Right hindlimb (tissue), 1 donor: ENCODE measurements around the gene EEF2KMT.
"Not testable (repeated sequence)": the region's sequence is repeated elsewhere in the genome, so short reads cannot be mapped to it uniquely, and the experiment has no call there.

Source experiments
- DNase-seq: peaks from one replicate; pipeline ENCODE4 v3.0.0-alpha.2; 2018

The EEF2KMT gene

DNA sequence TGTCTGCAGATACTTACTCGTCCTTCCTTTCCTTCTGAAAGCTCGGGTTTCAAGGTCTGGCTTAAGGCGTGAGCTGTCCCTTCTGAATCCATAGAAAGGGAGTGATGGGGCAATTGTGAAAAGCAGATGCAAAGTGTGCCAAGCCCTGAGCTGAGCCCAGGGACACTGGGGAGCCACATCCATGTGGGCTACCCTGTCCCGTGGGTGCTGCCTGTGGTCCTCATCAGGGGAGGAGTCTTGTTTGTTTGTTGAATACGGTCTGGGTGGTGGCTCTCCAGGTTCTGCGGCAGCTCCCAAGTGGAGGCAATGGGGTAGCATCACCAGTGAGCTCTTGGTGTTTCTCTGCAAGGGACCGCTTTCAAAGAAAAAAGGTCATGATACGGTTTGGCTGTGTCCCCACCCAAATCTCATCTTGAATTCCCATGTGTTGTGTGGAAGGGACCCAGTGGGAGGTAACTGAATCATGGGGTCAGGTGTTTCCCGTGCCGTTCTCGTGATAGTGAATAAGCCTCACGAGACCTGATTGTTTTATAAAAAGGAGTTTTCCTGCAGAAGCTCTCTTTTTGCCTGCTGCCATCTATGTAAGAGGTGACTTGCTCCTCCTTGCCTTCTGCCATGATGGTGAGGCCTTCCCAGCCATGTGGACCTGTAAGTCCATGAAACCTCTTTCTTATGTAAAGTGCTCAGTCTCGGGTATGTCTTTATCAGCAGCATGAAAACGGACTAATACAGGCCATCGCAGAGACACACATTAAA is 27.0 kb downstream of the EEF2KMT start:
- no peak for DNase-seq

DNA sequence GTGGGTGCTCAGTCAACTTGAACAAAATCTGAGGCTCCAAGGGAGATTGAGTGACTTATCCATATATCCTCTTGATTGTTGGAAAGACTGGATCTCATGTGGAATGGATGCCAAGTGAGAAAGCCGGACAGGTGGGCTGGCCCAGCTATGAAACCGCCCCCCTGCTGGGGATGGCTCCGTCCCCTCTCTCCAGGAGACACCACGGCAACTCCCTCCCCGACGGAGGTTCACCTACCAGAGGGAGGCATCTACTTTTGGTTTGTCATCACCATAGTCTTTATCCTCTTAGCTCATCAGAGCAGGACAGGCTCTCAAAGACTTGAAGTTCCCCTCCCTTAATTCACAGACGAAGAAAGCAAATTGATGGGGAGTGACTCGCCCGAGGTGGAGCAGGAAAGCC is 27.7 kb downstream of the EEF2KMT start:
- no peak for DNase-seq

DNA sequence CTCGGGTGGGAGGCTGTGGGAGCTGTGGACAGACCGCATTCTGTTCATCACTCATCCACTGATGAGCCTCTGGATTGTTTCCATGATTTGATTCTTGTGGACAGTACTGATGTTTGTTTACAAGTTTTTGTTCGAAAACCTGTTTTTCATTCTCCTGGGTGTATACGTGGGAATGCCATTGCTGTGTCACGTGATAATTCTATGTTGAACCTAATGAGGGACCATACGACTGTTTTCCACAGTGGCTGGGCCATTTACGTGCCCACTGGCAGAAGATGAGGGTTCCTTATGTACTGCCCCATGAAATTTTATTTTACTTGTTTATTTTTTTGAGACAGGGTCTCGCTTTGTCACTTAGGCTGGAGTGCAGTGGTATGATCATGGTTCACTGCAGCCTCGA is 28.5 kb downstream of the EEF2KMT start:
- DNase-seq: no peak

DNA sequence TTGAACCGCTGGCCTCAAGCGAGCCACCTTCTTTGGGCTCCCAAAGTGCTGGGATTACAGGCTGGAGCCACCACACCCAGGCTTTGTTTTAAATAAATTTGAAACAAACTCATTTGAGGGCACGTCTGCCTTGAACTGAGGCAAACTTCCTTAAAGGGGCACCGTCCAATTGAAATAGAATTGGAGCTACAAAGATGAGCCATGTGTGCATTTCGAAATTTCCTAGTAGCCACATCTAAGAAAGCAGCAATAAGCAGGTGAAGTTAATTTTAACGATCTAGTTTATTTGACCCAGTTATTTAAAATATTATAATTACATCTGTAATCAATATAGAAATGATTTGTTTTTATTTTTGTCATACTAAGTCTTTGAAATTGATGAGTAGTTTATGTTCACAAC is 31.1 kb downstream of the EEF2KMT start:
- DNase-seq: no peak

DNA sequence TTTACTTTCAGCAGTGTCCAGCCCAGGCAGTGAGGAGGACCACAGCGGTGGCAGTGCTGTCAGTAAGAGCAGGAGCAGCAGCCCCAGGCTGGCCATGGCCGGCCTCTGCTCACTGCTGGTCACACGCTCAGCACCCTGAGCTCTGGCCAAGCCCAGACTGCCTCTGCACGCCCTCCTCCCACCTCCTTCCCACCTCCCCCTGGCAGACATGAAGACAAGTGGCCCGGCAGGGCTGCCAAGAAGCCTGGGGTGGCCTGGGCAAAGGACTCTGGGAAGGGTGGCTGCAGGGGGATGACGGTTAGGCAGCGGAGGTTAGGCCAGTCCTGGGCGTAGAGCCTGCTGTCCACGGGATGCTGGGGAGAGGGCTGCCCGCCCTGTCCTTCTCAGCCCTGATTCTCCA is 31.8 kb downstream of the EEF2KMT start, which contains the start of gene C16orf89:
TSS of gene C16orf89 (minus strand) at position 144 of the 400 bp plus-strand sequence. CDS start at position 96, 48 bp downstream.
- no peak for DNase-seq

DNA sequence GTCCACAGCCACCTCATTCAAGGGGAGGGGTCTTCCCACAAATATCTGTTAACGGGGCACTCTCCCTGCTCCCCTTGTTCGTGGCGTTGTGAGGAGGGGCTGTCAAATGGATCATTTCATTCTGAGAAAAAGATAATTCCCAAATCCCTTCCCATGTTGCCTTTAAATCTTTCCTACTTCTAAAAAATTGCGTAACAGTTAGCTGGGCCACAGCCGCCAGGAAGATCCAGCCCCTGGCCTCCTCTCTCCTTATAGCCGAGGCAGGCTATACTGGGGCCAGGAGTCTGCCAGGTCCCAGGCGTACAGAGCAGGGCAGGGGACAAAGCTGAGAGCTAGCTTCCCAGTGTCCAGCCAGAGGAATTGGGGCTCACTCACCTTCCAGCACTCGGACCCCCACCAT is 32.3 kb downstream of the EEF2KMT start:
- no peak for DNase-seq

DNA sequence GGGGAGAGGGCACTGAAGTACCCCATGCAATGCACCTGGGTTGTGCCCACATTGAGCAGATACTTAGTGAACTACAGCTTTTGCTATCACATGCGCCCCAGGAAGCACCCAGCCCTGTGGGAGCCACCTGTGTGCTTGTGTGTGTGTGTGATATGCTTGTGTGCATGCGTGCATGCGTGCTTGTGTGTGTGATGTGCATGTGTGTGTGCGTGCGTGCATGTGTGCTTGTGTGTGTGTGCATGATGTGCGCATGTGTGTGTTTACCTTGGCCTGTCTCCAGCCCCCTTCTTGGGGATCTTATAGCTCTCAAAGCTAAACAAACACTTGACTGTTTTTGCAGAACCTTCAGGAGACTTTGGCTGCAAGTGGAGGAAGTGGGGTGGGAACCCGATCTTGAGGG is 32.7 kb downstream of the EEF2KMT start:
- DNase-seq: no peak

DNA sequence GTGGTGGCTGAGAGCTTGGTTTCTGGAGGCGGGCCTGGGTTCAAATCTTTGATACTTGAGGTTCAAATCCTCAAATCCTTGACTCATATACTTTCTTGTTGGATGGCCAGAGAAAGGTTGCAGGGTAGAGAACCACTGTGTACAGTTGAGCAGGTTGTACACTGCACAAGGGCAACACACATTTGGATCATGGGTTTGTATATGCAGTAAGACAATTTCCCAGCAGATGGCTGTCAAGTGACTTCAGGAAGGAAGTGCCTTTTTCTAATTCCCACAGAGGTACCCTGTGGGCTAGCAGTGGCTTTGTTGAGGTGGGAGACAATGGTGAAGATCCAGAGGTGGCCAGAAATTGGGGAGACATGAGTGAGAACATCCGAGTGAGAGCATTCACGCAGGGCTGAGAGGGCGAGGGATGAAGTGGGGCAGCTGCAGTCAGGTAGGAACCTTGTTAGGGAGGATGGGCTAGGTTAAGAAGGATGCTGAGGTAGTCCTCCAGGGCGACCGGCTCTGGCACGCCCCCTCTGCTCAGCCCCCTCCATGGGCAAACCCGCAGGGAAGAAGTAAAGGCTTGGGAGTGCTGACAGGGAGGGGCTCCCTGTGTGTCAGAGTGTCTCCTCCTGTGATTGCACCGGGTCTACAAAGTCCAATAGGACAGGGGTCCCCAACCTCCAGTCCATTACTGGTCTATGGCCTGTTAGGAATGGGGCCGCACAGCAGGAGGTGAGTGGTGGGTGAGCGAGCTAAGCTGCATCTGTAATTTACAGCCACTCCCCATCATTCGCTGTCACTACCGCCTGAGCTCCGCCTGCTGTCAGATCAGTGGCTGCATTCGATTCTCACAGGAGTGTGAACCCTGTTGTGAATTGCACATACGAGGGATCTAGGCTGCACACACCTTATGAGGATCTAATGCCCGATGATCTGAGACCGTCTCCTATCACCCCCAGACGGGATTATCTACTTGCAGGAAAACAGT is 34.5 kb downstream of the EEF2KMT start:
- no peak for DNase-seq

DNA sequence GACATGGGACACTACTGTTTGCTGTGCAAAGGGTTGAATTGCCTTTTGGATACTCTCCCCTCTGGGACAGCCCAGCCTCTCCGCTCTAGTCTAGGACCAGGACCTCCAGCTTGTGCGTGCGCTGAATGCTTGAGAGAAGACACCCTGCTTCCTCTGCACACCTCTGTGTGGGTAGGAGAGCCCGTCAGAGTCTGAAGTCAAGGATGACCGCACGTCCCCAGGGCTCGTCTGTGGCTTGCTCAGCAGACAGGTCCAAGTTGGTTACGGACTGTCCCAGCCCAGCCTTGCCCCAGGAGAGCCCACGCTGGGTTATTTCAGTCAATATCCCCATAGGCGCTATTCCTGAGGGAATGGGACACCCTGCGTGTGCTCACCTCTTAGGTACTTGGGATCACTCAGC is 35.5 kb downstream of the EEF2KMT start:
- no peak for DNase-seq

DNA sequence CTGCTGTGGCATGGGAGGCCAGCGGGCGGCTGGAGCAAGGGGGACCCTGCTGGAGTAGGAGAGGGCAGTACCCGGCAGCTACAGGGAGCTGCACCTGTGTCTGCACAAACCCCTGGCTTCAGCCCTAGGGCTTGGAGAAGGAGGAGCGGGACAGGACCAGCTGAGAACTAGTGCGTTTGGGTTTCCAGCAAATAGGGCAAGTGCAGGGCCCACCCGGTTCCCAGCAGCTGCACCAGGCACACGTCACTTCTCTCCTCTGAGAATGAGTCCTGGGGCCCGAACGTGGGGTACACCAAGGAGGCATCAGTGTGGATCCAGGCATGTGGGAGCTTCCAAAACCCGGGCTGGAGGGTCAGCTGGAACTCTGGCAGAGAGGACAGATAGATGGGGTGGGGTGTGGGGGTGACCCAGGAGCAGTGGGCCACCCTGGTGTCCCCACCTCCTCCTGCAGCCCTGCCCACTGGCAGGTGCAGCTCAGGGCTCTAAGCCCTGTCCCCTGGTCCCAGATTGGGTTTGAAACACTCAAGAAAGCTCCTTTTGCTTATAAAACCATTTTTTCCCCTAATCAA is 37.4 kb downstream of the EEF2KMT start:
- DNase-seq: no peak

DNA sequence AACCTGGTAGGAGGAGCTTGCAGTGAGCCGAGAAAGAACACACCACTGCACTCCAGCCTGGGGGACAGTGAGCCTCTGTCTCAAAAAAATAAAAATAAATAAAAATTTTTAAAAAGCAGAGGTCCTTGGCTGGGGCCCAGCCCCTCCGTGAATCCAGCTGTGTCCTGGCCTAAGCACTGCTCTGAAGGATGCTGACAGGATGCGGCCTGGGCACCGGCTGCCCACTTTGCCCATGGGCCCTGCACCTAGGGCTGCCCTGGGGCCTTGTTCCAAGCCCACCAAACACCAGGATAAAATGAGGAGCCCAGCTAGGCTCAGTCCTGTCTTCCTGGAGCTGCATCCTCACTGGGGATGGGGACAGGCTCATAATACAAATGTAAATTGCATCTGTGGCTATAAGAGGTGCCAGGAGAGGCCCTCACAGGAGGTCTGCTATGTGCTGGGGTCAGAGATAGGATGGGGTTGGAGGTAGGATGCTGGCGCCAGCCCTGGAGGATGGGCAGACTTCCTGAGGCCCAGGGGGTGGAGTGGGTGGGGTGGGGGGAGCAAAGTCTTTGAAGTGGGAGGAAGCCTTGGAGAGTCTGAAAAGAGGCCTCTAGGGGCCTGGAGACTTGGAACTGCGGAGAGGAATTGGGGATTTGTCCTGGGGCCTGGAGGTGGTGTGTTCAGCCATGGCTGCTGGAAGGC is 38.1 kb downstream of the EEF2KMT start:
- DNase-seq: no peak

DNA sequence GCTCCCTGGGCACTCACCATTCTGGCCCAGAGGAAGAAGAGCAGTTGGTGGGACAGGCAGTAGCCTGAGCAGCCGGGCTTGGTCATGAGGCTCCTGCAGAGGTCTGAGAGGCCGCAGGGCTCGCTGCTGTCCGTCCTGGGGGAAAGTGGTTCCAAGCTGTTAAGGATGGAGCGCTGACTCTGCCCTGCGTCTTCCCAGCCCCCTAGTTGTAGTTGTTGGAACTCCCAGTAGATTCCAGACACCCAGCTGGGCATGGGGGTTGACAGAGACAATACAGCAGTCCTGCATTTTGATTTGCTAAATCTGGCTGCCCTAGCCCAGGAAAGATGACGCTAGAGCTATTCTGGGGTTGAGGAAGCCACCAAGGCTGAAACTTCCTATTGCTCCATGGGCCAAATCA is 39.1 kb downstream of the EEF2KMT start:
- no peak for DNase-seq

DNA sequence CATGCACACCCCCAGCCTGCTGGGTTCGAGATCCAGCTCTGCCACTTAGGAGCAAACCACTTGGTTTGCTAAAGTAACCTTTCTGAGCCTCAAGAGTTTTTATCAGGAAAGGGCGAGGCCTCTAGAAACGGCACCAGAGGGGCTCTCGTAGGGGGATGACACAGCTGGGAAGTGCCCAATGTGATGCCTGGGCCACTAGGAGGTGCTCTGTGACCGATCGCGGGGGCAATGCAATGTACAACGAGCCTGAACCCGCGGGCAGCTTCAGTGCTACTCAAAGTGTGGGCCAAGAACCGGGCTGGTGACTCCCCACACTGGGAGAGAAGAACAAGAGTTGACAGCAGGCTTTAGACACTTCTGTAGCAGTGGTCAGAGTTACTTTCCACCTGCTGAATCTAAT is 41.2 kb downstream of the EEF2KMT start:
- no peak for DNase-seq

DNA sequence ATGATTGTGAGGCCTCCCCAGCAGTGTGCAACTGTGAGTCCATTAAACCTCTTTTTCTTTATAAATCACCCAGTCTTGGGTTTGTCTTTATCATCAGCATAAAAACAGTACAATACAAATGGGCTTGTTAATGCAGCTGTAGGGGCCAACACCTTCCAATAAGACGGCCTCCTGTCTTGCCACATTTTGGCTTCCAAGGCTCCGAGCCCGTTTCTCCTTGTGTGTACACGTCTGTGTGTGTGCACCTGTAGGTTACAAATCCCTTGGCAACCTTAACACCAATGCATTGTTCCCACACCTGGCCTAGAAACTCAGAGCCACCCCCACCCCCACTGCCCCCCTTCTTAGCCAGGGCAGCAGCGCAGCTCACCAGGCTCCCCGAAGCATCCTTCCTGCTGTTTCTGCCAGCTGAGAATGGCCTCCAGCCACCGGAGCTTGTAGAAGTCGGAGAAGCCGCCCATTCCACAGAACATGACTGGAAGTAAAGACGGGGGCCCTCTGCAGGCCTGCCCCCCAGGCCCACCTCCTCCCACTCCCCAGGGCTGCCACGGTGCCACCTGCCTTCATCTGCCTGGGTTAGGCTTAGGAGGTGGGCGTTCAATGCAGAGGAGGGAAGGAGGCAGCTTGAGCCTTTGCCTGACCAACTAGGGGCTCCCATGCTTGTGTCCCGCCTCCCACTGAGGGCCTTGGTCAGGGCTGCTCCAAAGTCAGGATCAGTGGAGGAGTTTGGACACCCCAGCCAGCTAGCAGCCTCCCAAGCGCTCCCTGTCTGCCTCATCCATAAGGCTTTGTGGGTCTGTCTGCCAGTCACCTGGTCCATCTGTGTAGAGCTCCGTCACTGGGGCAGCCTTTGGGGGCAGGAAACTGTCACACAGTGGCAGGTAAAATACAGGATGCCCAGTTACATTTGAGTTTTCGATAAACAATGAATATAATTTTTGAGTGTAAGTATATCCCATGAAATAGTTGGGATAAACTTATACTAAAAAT is 42.4 kb downstream of the EEF2KMT start:
- DNase-seq: no peak

DNA sequence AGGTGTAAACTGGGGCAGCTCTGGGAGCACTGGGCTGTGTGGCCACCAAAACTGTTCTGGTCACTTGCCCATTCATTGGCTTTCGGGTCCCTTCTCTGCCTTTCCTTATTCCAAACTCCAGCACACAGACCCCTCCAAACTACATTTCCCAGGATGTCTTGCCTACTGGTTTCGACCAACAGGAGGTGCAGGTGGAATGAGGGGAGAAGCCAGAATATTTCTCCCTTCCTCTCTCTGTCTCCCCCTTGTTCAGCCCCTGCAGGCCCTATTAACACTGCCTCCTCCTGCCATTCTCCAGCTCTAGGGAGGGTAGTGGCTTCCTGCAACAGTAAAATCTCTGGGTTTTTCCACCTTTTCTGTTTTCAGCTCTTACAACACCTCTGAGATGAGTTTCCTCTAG is 50.7 kb downstream of the EEF2KMT start:
- no peak for DNase-seq

DNA sequence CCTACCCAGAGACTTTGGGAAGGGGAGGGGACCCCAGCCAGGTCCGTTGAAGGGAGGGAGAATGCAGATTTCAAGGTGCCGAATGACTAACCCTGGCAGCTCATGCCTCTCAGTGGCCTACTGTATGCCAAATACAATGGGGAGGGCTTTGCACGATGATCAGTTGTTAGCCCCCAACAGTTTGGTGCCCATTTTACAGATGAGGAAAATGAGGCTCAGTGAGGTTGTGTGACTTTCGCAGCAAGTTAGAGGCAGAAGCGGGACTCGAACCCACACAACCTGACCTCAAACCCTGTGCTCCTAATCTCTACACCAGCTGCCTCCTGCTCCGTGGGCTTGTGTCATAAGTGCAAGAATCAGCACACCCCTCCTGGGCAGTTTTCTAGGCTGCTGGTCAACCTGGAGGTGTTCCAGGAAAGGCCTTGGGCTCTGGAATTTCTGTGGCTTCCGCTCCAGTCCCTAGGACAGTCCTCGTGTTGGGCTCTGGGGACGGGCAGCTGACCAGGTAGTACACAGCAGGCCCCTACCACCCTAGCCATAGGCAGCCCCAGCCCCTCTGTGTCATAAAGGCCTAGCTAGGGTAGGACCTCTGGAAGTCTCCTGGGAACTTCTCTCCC is 52.0 kb downstream of the EEF2KMT start:
- DNase-seq: no peak

DNA sequence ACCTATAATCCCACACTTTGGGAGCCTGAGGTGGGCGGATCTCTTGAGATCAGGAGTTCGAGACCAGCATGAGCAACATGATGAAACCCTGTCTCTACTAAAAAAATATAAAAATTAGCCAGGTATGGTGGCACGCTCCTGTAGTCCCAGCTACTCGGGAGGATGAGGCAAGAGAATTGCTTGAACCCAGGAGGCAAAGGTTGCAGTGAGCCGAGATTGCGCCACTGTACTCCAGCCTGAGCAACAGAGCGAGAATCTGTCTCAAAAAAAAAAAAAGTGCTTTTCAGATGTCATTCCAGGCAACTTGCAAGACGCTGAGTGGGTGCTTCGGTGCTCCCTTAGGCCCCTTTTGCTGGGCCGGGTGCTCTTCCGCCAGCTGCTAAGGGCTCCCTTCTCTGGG is 53.0 kb downstream of the EEF2KMT start:
- not testable (repeated sequence) for DNase-seq

DNA sequence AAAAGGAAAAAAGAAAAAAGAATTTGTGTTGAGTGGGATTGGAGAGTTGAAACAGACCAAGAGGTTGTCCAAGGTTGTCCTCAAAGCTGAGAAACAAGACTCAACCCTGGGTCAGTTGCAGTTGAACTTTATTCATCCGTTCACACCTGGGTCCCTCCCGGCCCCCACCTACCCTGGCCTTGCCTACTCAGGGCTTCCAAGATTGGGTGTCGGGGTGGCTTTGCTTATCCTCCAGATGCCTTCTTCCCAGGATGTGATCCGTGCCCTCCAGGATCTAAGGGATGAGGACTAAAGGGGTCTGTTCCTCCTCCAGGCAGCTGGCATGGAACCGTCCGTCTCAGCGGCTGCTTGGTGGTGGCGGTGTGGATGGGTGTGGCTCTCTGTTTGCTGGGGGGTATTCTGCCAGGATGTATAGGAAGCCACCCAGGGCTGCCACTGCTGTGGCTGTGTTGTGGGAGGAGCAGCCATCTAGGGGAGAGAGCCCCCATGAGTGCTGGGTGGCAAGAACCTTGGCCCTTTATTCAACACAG is 53.5 kb downstream of the EEF2KMT start:
- DNase-seq: no peak

DNA sequence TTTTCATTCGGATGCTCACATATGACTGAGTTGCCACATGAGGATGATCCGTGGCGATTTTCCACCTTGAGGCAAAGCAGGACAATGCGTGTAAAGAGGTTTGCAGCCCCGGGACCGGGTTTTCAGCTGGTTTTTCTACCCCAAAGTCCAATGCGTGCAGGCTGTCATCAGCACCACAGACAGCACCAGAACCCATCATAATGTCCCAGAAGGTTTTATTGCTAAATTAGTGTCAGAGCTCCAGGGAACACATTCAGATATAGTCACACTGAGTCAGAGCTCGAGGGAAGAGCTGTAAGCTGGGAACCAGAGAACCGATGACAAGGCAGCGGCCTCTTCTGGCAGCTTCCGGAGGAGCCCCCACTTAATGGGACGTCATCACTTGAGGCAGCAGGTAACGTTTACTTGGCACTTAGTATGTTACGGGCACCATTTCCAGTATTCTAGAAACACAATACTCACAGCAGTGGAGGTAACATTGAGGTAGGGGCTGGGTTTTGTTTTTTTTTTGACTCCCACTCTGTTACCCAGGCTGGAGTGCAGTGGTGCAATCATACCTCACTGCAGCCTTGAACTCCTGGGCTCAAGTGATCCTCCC is 54.9 kb downstream of the EEF2KMT start:
- DNase-seq: no peak

DNA sequence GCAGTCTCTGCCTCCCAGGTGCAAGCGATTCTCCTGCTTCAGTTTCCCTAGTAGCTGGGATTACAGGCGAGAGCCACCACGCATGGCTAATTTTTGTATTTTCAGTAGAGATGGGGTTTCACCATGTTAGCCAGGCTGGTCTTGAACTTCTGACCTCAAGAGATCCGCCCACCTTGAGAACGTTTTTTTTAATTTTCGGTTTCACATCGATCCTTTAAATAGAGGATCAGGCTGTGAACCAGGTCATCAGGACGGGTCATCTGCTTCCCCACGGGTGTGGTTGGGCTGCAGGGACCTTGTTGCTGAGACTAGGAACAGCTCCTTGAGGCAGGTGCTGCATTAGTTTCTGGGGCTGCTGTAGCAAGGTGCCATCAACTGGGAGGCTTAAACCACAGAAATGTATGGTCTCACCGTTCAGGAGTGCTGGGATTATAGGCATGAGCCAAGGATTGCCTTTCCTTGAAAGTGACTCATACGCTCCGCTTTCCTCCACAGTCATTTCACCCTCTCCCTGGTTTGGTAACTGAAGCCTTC is 55.9 kb downstream of the EEF2KMT start:
- no peak for DNase-seq
